Stomach (tissue), 4 donors: ENCODE results near the gene SCFD2.

Experiments used
- EP300 ChIP-seq: sonication (generic); formaldehyde crosslinking; IDR thresholded peaks from one replicate; pipeline ENCODE4 v1.6.1; 2017; ENCODE audit warnings: antibody characterized with exemption
- POLR2A ChIP-seq, 4 donors: fragments of 450-650 bp; IDR thresholded peaks; one replicate each; pipeline ENCODE4 v1.6.1; 2016; ENCODE audit warnings: antibody characterized with exemption in 4 of 4, control low read depth in 2 of 4, mild to moderate bottlenecking in 1 of 4, moderate library complexity in 1 of 4
- TF ChIP-seq, protein P1 (sequence below), 7 experiments: fragments of 450-650 bp in 4 of 7; fragments of 200-600 bp in 3 of 7; sonication (generic) in 3 of 7; IDR thresholded peaks; one replicate each; pipeline ENCODE4 v1.5.1; 2016 to 2019; ENCODE audit warnings: antibody characterized with exemption in 7 of 7, control low read depth in 2 of 7, mild to moderate bottlenecking in 1 of 7

DNA sequence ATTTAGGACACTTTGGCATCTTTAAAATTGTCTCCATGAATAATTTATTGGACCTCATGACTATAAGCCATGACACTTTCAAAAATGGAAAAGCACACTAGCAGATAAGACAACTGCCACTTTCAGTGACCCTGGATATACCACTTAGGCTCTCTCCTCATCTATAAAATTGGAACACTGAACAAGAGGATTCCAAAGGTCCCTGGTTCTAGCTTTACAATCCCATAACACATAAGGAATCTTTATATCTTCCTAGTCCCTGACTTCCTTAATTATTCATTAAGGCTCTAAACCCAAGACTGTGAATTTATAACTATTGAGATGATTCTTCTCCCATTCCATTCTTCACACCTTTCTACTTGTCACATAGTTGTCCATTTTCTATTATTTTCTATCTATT is 190.2 kb downstream of the SCFD2 start:
- TF ChIP-seq, protein P1, sequence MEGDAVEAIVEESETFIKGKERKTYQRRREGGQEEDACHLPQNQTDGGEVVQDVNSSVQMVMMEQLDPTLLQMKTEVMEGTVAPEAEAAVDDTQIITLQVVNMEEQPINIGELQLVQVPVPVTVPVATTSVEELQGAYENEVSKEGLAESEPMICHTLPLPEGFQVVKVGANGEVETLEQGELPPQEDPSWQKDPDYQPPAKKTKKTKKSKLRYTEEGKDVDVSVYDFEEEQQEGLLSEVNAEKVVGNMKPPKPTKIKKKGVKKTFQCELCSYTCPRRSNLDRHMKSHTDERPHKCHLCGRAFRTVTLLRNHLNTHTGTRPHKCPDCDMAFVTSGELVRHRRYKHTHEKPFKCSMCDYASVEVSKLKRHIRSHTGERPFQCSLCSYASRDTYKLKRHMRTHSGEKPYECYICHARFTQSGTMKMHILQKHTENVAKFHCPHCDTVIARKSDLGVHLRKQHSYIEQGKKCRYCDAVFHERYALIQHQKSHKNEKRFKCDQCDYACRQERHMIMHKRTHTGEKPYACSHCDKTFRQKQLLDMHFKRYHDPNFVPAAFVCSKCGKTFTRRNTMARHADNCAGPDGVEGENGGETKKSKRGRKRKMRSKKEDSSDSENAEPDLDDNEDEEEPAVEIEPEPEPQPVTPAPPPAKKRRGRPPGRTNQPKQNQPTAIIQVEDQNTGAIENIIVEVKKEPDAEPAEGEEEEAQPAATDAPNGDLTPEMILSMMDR (IDR thresholded peaks at IDR 0.05) = no peak
- no peak for TF ChIP-seq POLR2A (IDR thresholded peaks at IDR 0.05)
- no peak for TF ChIP-seq EP300
